GM23338 (cell line): ENCODE measurements around the gene SYNE3. TPM values are rescaled to one million over a fixed set of nuclear protein-coding genes. Genes with fewer than 3 reads are reported as not detected.

Experiments used
- ATAC-seq: fragments of 200-7000 bp; cut with Tn5 transposase; 3 replicates; pipeline ENCODE4 v1.9.1; 2020
- DNase-seq: peaks from one replicate; pipeline ENCODE4 v3.0.0-alpha.2; 2015; ENCODE audit warnings: low spot score
- H2AFZ ChIP-seq: fragments of 200-600 bp; sonication (generic); 2 replicates; pipeline ENCODE4 v1.8.0; 2016; ENCODE audit warnings: antibody characterized with exemption, mild to moderate bottlenecking, moderate library complexity
- H3F3A ChIP-seq: fragments of 200-600 bp; sonication (generic); replicated peaks from 2 replicates; pipeline ENCODE4 v1.8.0; 2017; ENCODE audit warnings: antibody characterized with exemption, mixed run types, low read depth
- H3K27ac ChIP-seq: fragments of 200-600 bp; sonication (generic); 2 replicates; pipeline ENCODE4 v1.6.1; 2016; ENCODE audit warnings: low read depth
- H3K27me3 ChIP-seq: fragments of 200-600 bp; sonication (generic); 2 replicates; pipeline ENCODE4 v1.8.0; 2016; ENCODE audit warnings: mild to moderate bottlenecking, mixed run types, moderate library complexity; ENCODE audit not compliant: insufficient read depth
- H3K36me3 ChIP-seq: fragments of 200-600 bp; sonication (generic); 2 replicates; pipeline ENCODE4 v1.8.0; 2016; ENCODE audit warnings: mild to moderate bottlenecking; ENCODE audit not compliant: insufficient read depth
- H3K4me1 ChIP-seq: fragments of 200-600 bp; sonication (generic); 2 replicates; pipeline ENCODE4 v1.8.0; 2016; ENCODE audit warnings: mild to moderate bottlenecking, moderate library complexity; ENCODE audit not compliant: insufficient read depth
- H3K4me2 ChIP-seq: fragments of 200-600 bp; sonication (generic); 2 replicates; pipeline ENCODE4 v1.7.1; 2017; ENCODE audit warnings: mixed run types
- H3K4me3 ChIP-seq: fragments of 200-600 bp; sonication (generic); 2 replicates; pipeline ENCODE4 v1.6.1; 2016; ENCODE audit warnings: mixed run types
- H3K79me2 ChIP-seq: fragments of 200-600 bp; sonication (generic); replicated peaks from 2 replicates; pipeline ENCODE4 v1.8.0; 2017; ENCODE audit warnings: mild to moderate bottlenecking; ENCODE audit not compliant: insufficient read depth
- H3K9me2 ChIP-seq: fragments of 200-600 bp; sonication (generic); 2 replicates; pipeline ENCODE4 v1.8.0; 2017; ENCODE audit not compliant: insufficient read depth
- H4K20me1 ChIP-seq: fragments of 200-600 bp; sonication (generic); replicated peaks from 2 replicates; pipeline ENCODE4 v1.8.0; 2017; ENCODE audit warnings: mild to moderate bottlenecking; ENCODE audit not compliant: insufficient read depth
- H3K27ac Mint-ChIP-seq: 2 replicates; pipeline ENCODE4 v1.8.0; 2020; ENCODE audit warnings: inconsistent platforms, mild to moderate bottlenecking, moderate library complexity, mixed read lengths
- H3K27me3 Mint-ChIP-seq: 3 replicates; pipeline ENCODE4 v1.8.0; 2022; ENCODE audit warnings: low read depth, mild to moderate bottlenecking, moderate library complexity, mixed read lengths, inconsistent platforms; ENCODE audit not compliant: insufficient read depth, poor library complexity
- H3K36me3 Mint-ChIP-seq: 3 replicates; pipeline ENCODE4 v1.8.0; 2021; ENCODE audit warnings: low read depth, mild to moderate bottlenecking, inconsistent platforms, moderate library complexity, mixed read lengths
- H3K4me1 Mint-ChIP-seq: 3 replicates; pipeline ENCODE4 v1.8.0; 2020; ENCODE audit warnings: mild to moderate bottlenecking, inconsistent platforms, mixed read lengths
- H3K4me3 Mint-ChIP-seq: 3 replicates; pipeline ENCODE4 v1.8.0; 2021; ENCODE audit warnings: moderate library complexity, mild to moderate bottlenecking, inconsistent platforms, mixed read lengths
- H3K9me3 Mint-ChIP-seq: 3 replicates; pipeline ENCODE4 v1.8.0; 2020; ENCODE audit warnings: moderate library complexity, mild to moderate bottlenecking, inconsistent platforms, mixed read lengths
- CREB1 ChIP-seq: fragments of 250-450 bp; sonication (Bioruptor Pico); IDR thresholded peaks from 2 replicates; pipeline ENCODE4 v1.5.0; 2020; ENCODE audit warnings: low read depth, mild to moderate bottlenecking, moderate library complexity
- JUNB ChIP-seq: IDR thresholded peaks from one replicate; pipeline ENCODE4 v1.6.1; 2016; ENCODE audit warnings: antibody characterized with exemption; ENCODE audit not compliant: unreplicated experiment
- NANOG ChIP-seq: IDR thresholded peaks from 2 replicates; pipeline ENCODE4 v1.6.1; 2016; ENCODE audit warnings: antibody characterized with exemption, borderline replicate concordance
- POLR2AphosphoS5 ChIP-seq: IDR thresholded peaks from 2 replicates; pipeline ENCODE4 v1.6.1; 2016; ENCODE audit warnings: antibody characterized with exemption, low read depth
- STAT1 ChIP-seq: IDR thresholded peaks from one replicate; pipeline ENCODE4 v1.6.1; 2016; ENCODE audit warnings: antibody characterized with exemption; ENCODE audit not compliant: unreplicated experiment
- ZNF331 ChIP-seq: fragments of 250-450 bp; sonication (Bioruptor Pico); IDR thresholded peaks from 2 replicates; pipeline ENCODE4 v1.5.0; 2020; ENCODE audit warnings: low read depth, mild to moderate bottlenecking, moderate library complexity
- polyA plus RNA-seq: library from polyadenylated mRNA; unstranded; fragments of >200 nt; fragmentation: Nextera tagmentation; extraction: Ambion mirVana; gene quantifications from 2 replicates; pipeline ENCODE4 v1.2.1, GENCODE V29; 2016
- total RNA-seq: library from RNA; depleted of rRNA; stranded (reverse); fragments of >200 nt; shearing (Covaris generic); gene quantifications from 2 replicates; pipeline ENCODE4 v1.2.3, GENCODE V29; 2014
- TF ChIP-seq, protein P1 (sequence below): fragments of 250-450 bp; sonication (Bioruptor Pico); IDR thresholded peaks from 2 replicates; pipeline ENCODE4 v1.5.0; 2020; ENCODE audit warnings: mild to moderate bottlenecking, moderate library complexity
- TF ChIP-seq, protein P2 (sequence below): IDR thresholded peaks from one replicate; pipeline ENCODE4 v1.6.1; 2018; ENCODE audit warnings: antibody characterized with exemption; ENCODE audit not compliant: unreplicated experiment
- TF ChIP-seq, protein P3 (sequence below), 2 experiments: fragments of 200-600 bp in 1 of 2; sonication (generic) in 1 of 2; conservative IDR thresholded peaks; 2 replicates each; pipeline versions ENCODE4 v1.5.1 to v1.6.1; 2016 to 2017; ENCODE audit warnings: antibody characterized with exemption in 2 of 2, low read depth in 2 of 2, mild to moderate bottlenecking in 2 of 2, moderate library complexity in 1 of 2

The SYNE3 gene
- total and polyA plus RNA-seq, 2 experiments from 2014 or later: 0.02 to 0.03 TPM

DNA sequence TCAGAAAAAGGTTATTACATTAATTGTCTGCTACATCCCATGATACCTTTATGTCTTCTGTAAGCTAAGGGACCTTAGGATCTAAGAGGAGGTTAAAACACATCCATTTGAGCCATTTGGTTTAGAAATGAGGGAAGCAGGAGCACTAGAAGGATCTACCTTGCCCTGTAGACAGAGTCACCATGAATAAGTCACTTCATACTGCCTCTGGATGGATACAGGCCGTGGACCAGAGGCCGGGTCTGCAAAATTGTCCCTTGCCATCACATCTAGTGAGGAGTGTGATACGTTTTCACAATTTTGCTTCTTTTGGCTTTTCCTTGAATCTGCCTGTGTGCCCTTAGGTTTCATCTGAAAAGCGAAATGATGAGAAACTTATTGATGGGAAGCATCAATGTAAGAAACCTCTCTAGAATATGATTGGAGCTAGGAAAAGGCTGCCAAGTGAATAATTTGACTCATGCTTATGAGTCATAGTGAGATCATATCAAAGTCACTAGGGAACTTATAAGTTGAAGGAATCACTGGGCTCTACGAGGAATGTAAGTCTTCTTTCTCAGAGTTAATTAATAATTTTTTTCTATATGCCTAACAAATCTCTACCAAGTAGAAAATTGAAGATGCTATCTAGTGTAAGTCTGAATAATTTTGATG is 29.2 kb upstream of the SYNE3 start (continued):
- TF ChIP-seq, protein P1, sequence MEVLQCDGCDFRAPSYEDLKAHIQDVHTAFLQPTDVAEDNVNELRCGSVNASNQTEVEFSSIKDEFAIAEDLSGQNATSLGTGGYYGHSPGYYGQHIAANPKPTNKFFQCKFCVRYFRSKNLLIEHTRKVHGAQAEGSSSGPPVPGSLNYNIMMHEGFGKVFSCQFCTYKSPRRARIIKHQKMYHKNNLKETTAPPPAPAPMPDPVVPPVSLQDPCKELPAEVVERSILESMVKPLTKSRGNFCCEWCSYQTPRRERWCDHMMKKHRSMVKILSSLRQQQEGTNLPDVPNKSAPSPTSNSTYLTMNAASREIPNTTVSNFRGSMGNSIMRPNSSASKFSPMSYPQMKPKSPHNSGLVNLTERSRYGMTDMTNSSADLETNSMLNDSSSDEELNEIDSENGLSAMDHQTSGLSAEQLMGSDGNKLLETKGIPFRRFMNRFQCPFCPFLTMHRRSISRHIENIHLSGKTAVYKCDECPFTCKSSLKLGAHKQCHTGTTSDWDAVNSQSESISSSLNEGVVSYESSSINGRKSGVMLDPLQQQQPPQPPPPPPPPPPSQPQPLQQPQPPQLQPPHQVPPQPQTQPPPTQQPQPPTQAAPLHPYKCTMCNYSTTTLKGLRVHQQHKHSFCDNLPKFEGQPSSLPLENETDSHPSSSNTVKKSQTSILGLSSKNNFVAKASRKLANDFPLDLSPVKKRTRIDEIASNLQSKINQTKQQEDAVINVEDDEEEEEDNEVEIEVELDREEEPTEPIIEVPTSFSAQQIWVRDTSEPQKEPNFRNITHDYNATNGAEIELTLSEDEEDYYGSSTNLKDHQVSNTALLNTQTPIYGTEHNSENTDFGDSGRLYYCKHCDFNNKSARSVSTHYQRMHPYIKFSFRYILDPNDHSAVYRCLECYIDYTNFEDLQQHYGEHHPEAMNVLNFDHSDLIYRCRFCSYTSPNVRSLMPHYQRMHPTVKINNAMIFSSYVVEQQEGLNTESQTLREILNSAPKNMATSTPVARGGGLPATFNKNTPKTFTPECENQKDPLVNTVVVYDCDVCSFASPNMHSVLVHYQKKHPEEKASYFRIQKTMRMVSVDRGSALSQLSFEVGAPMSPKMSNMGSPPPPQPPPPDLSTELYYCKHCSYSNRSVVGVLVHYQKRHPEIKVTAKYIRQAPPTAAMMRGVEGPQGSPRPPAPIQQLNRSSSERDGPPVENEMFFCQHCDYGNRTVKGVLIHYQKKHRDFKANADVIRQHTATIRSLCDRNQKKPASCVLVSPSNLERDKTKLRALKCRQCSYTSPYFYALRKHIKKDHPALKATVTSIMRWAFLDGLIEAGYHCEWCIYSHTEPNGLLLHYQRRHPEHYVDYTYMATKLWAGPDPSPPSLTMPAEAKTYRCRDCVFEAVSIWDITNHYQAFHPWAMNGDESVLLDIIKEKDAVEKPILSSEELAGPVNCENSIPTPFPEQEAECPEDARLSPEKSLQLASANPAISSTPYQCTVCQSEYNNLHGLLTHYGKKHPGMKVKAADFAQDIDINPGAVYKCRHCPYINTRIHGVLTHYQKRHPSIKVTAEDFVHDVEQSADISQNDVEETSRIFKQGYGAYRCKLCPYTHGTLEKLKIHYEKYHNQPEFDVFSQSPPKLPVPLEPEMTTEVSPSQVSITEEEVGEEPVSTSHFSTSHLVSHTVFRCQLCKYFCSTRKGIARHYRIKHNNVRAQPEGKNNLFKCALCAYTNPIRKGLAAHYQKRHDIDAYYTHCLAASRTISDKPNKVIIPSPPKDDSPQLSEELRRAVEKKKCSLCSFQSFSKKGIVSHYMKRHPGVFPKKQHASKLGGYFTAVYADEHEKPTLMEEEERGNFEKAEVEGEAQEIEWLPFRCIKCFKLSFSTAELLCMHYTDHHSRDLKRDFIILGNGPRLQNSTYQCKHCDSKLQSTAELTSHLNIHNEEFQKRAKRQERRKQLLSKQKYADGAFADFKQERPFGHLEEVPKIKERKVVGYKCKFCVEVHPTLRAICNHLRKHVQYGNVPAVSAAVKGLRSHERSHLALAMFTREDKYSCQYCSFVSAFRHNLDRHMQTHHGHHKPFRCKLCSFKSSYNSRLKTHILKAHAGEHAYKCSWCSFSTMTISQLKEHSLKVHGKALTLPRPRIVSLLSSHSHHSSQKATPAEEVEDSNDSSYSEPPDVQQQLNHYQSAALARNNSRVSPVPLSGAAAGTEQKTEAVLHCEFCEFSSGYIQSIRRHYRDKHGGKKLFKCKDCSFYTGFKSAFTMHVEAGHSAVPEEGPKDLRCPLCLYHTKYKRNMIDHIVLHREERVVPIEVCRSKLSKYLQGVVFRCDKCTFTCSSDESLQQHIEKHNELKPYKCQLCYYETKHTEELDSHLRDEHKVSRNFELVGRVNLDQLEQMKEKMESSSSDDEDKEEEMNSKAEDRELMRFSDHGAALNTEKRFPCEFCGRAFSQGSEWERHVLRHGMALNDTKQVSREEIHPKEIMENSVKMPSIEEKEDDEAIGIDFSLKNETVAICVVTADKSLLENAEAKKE (CRISPR knock-in tag): no peak
- TF ChIP-seq CREB1 (no peak), POLR2AphosphoS5 (no peak)
- TF ChIP-seq, protein P2, sequence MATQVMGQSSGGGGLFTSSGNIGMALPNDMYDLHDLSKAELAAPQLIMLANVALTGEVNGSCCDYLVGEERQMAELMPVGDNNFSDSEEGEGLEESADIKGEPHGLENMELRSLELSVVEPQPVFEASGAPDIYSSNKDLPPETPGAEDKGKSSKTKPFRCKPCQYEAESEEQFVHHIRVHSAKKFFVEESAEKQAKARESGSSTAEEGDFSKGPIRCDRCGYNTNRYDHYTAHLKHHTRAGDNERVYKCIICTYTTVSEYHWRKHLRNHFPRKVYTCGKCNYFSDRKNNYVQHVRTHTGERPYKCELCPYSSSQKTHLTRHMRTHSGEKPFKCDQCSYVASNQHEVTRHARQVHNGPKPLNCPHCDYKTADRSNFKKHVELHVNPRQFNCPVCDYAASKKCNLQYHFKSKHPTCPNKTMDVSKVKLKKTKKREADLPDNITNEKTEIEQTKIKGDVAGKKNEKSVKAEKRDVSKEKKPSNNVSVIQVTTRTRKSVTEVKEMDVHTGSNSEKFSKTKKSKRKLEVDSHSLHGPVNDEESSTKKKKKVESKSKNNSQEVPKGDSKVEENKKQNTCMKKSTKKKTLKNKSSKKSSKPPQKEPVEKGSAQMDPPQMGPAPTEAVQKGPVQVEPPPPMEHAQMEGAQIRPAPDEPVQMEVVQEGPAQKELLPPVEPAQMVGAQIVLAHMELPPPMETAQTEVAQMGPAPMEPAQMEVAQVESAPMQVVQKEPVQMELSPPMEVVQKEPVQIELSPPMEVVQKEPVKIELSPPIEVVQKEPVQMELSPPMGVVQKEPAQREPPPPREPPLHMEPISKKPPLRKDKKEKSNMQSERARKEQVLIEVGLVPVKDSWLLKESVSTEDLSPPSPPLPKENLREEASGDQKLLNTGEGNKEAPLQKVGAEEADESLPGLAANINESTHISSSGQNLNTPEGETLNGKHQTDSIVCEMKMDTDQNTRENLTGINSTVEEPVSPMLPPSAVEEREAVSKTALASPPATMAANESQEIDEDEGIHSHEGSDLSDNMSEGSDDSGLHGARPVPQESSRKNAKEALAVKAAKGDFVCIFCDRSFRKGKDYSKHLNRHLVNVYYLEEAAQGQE: no peak

DNA sequence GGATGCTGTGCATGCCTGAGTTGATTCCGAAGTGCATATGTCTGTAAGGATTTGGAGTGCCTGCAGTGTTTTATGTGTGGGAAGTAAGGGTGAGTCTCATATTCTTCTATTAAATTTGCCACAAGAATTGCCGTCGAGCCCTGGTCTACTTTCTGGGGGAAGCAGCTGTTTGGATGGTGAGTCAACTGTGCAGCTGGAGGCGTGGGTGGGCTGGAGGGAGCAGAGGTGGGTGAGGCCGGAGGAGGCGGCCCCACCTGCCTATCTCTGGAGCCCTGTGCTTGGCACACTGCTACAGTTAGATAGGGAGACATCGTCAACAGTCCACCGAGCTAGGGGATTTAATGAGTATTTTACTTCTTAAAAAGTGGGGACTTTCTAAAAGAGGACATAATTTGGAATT is 28.1 kb upstream of the SYNE3 start:
- peaks cover 3% of the 10 kb centered on the region for H3K27me3 Mint-ChIP-seq
- TF ChIP-seq JUNB (no peak), NANOG (no peak), ZNF331 (no peak), STAT1 (no peak)
- TF ChIP-seq, protein P3, sequence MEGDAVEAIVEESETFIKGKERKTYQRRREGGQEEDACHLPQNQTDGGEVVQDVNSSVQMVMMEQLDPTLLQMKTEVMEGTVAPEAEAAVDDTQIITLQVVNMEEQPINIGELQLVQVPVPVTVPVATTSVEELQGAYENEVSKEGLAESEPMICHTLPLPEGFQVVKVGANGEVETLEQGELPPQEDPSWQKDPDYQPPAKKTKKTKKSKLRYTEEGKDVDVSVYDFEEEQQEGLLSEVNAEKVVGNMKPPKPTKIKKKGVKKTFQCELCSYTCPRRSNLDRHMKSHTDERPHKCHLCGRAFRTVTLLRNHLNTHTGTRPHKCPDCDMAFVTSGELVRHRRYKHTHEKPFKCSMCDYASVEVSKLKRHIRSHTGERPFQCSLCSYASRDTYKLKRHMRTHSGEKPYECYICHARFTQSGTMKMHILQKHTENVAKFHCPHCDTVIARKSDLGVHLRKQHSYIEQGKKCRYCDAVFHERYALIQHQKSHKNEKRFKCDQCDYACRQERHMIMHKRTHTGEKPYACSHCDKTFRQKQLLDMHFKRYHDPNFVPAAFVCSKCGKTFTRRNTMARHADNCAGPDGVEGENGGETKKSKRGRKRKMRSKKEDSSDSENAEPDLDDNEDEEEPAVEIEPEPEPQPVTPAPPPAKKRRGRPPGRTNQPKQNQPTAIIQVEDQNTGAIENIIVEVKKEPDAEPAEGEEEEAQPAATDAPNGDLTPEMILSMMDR (conservative IDR thresholded peaks at IDR 0.05; ENCODE audit: low read depth in 2 of 2): no peak

More for the DNA sequence above, 28.1 kb upstream of the SYNE3 start:
- Histone ChIP-seq H2AFZ (no peak overlapping the region), H3K9me2 (no peaks in the 10 kb centered on the region), H3K79me2 (peaks cover 55% of the 10 kb centered on the region), H3K4me1 (no peaks in the 10 kb centered on the region), H3K36me3 (no peaks in the 10 kb centered on the region), H3F3A (no peaks in the 10 kb centered on the region), H3K4me2 (no peak overlapping the region), H3K4me3 (no peak overlapping the region), H3K27me3 (no peaks in the 10 kb centered on the region), H3K27ac (no peak overlapping the region), H4K20me1 (peaks cover 61% of the 10 kb centered on the region)
- no peak overlapping the region for H3K27ac Mint-ChIP-seq
- no peak for ATAC-seq
- H3K4me3 Mint-ChIP-seq: no peak overlapping the region
- H3K4me1 Mint-ChIP-seq: no peaks in the 10 kb centered on the region; the same call in 1 of the 3 replicates
- peaks cover 14% of the 10 kb centered on the region; the same call in 2 of the 3 replicates for H3K36me3 Mint-ChIP-seq
- no peak for DNase-seq
- no peaks in the 10 kb centered on the region; the same call in 2 of the 3 replicates for H3K9me3 Mint-ChIP-seq
